DND-41 (cell line): ENCODE measurements around the gene C12orf75.

Experiments
- EZH2 ChIP-seq: IDR thresholded peaks from 3 replicates; pipeline ENCODE4 v1.6.1; 2012; ENCODE audit warnings: borderline replicate concordance, low read depth, mild to moderate bottlenecking, moderate library complexity, low read length, inconsistent platforms; ENCODE audit not compliant: severe bottlenecking
- TF ChIP-seq, protein P1 (sequence below): IDR thresholded peaks from 2 replicates; pipeline ENCODE4 v1.5.1; 2012; ENCODE audit warnings: borderline replicate concordance, low read length, moderate library complexity, mild to moderate bottlenecking; ENCODE audit not compliant: poor library complexity, severe bottlenecking; ENCODE audit errors: extremely low read depth

- TF ChIP-seq, protein P1, sequence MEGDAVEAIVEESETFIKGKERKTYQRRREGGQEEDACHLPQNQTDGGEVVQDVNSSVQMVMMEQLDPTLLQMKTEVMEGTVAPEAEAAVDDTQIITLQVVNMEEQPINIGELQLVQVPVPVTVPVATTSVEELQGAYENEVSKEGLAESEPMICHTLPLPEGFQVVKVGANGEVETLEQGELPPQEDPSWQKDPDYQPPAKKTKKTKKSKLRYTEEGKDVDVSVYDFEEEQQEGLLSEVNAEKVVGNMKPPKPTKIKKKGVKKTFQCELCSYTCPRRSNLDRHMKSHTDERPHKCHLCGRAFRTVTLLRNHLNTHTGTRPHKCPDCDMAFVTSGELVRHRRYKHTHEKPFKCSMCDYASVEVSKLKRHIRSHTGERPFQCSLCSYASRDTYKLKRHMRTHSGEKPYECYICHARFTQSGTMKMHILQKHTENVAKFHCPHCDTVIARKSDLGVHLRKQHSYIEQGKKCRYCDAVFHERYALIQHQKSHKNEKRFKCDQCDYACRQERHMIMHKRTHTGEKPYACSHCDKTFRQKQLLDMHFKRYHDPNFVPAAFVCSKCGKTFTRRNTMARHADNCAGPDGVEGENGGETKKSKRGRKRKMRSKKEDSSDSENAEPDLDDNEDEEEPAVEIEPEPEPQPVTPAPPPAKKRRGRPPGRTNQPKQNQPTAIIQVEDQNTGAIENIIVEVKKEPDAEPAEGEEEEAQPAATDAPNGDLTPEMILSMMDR = no peak
- no peak for TF ChIP-seq EZH2
These were observed 54.5 kb downstream of the C12orf75 start for GRCh38 chr12:105384916-105385535.
